Measurements from ENCODE around the gene GRHL3.
A peak's percentile ranks its signal among the peaks of the same experiment; 100 is the strongest.

GRHL3 gene

DNA sequence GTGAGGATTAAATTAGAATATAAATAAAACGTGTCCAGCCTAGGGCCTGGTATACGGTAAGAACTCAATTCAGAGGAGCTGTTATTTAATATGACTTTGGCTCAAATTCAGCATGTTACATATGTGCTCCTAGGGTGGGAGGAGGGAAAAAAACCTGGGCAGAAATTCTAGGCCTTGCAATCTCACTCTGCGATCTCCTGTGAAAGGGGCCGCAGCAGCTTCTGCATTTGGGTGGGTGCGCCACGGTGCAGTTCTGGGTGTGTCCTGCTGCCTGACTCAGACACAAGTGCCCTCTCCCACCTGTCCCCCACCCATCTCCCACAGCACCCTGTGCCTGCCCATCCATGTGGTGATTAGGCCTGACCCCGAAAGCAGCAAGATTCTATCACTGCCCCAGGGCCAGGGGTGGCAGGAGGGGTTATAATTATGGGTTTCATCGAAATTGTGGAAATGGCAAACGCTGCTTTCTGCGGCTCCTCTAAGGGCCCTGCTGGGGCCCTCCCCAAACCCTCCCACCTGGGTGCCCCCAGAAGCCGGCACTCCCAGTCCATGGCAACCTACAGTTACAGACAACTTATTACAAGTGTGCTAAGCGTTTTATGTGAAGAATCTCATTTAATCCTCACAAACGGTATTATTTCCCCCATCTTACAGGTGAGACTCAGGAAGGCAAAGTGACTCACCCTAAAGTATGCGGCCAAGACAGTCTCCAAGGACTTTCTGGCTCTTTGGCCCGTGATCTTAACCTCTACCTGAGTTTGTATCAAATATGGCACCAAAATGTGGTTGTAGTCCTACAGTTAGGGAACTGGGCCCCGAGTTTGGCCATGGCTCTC, 25.5 kb upstream of the GRHL3 start:
- DNase-seq = no peak

GRCh38 chr1:24294228-24294672, 24.9 kb upstream of the GRHL3 start:
- peak; percentile 41 to 53 for DNase-seq

DNA sequence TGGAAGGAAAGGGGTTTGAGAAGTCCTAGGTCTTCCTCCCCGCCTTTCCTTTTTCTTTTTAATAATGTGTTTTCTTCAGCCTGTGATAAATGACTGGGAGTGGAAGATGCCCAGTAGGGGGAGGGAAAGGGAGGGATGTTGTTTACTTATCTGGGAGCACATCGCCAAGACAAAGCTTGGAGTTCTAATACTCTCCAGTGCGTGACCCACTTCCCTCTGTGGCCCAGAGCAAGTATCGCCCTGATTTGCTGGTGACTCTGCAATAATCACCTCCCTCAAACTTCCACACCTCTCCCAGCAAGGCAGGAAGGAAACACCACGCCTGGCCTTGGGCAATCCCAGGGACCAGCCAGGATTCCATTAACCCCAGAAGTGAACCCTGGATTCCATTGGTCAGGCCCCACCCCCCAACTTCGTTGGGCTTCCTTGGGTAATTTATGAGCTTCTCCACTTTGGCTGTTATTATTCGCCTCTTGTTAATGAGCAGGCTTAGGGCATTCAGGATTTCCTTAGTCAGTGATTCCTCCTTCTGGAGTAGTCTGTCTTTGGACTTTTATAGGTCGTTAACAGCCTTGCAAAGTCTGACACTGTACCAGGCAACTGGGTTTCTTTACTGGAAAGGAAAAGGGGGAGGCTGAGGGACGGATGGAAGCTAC, 24.3 kb upstream of the GRHL3 start:
- peak; percentile 25 to 28 for DNase-seq

- DNase-seq = no peak
Measured at GRCh38 chr1:24295535-24295934, 23.6 kb upstream of the GRHL3 start.

GRCh38 chr1:24297187-24297851, 21.8 kb upstream of the GRHL3 start:
- no peak for DNase-seq

GRCh38 chr1:24297852-24298232, 21.3 kb upstream of the GRHL3 start:
- no peak for DNase-seq

DNA sequence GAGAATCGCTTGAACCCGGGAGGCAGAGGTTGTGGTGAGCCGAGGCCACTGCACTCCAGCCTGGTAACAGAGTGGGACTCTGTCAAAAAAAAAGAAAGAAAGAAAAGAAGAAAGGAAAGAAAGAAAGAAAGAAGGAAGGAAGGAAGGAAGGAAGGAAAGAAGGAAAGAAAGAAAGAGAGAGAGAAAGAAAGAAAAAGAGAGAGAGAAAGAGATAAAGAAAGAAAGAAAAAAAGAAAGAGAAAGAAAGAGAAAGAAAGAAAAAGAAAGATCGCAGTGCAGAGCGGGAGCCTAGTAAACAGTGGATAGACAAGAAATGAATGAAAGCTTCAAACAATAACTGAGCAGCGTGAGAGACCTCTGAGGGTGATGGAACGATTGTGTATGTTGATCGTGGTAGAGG, 20.6 kb upstream of the GRHL3 start:
- DNase-seq = no peak

DNA sequence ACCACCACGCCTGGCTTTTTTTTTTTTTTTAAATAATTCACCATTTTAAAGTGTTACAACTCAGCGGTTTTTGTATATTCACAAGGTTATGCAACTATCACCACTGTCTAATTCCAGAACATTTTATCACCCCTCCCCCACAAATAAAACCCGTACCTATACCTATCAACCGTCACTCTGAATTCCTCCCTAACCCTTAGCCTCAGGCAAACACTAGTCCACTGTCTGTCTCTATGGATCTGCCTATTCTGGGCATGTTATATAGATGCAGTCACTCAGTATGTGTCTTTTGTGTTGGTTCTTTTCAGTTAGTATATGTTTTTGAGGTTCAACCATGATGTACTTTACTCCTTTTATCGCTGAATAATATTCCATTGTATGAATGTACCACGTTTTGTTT, 19.3 kb upstream of the GRHL3 start:
- no peak for DNase-seq

GRCh38 chr1:24300971-24301784, 18.0 kb upstream of the GRHL3 start:
- DNase-seq = no peak

- DNase-seq = no peak
Measured at GRCh38 chr1:24301785-24302175, 17.4 kb upstream of the GRHL3 start.

GRCh38 chr1:24302209-24302611, 16.9 kb upstream of the GRHL3 start:
- no peak for DNase-seq

DNA sequence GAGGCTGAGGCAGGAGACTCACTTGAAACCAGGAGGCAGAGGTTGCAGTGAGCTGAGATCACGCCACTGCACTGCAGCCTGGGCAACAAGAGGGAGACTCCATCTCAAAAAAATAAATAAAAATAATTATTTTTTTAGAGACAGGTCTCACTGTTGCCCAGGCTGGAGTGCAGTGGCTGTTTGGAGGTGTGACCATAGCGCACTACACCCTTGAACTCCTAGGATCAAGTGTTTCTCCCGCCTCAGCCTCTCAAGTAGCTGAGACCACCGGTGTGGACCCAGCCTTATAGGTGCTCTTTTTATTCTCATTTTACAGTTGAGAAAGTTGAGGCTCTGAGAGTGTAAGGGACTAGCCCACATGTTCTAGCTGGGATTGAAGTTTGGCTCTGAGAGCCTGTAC, 15.6 kb upstream of the GRHL3 start:
- DNase-seq = no peak

DNA sequence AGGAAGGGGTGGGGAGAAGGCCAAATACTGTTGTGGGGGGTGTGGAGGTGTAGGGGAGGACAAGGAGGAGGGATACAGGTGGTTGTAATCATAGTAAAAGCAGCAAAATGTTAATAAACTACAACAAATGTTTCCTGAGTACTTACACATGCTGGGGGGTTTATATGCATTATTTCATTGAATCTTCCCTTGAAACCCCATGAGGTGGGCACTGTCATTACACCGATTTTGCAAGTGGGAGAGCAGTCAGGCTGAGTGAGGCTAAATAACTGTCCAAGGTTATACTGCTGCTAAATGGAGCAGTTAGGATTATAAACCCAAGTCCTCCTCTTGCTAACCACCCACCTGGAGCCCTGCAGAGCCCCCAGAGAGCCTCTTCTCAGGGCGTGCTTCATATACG, 14.4 kb upstream of the GRHL3 start:
- DNase-seq = no peak

- DNase-seq = no peak
Measured at GRCh38 chr1:24308365-24309015, 10.7 kb upstream of the GRHL3 start.

DNA sequence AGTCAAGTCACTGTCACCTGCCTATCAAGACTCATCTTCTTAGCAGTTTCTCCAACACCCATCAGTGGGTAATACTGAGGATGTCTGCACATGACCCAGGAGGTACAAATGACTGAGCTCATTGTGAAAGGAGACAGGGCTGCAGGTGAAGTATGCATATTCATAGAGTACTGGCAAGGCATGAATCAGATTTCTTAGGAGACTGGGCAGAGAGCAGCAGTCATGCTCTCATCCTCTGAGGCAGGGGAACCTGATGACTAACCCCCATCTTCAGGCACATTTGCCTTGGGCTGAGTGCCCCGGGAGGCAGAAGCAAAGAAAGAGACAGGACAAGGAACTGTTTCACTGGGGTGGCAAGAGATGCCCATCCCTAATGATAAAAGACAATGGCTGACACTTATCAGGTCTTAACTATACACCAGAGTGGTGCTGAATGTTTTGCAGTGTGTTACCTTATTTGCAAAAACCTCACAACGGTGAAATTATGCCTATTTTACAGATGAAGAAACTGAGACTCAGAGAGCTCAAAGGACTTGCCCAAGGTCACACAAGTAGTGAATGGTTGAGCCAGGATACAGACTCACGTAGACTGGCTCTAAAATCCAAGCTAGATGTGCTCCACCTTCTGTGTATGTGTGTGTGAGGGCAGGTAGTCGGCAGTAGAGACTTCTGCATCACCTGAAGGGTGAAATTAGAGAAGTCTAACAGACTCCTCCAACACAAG, 9.2 kb upstream of the GRHL3 start:
- DNase-seq = no peak

GRCh38 chr1:24311234-24311633, 7.9 kb upstream of the GRHL3 start:
- no peak for DNase-seq

DNA sequence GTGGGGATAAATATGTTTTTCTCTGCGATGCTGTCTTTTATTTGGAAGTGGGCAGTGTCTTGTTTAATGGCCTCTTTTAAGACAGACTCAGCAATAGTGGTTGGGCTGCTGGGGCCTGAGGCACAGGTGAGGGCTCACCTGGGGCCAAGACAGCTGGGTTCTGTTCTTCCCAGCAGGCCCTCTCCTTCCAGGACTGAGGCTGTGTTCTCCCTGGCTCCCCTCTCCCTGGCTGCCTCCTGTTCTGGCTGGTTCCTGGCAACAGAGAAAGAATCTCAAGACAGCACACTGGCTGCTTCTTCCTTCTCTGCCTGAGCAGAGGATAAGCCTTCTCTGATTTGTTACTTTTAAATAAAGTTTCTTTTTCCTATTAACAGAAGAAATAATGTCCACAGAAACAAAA, 7.4 kb upstream of the GRHL3 start:
- DNase-seq = no peak

GRCh38 chr1:24315391-24315790, 3.8 kb upstream of the GRHL3 start:
- no peak for DNase-seq

DNA sequence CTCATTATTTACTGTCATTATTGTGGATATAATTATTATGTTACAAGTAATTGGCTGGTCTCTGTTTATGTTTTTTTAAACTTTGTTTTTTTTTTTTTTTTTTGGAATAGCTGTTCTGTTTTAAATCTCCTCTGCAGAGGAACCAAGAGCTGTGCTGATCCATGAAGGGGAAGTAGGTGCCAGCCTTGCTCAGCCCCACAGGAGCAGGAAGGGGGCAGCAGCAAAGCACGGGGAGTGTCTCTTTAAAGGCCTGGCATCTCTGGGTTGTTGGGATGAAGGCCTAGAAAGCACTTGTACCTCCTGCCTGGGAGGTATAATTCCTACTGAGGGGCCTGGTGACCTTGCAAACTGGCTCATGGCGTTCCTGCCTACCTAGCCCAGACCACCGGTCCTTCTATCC, 2.5 kb upstream of the GRHL3 start:
- peak in 1 of 2 donors; percentile 7 for DNase-seq

- DNase-seq = no peak
Measured at GRCh38 chr1:24317081-24317480, 2.1 kb upstream of the GRHL3 start.

DNA sequence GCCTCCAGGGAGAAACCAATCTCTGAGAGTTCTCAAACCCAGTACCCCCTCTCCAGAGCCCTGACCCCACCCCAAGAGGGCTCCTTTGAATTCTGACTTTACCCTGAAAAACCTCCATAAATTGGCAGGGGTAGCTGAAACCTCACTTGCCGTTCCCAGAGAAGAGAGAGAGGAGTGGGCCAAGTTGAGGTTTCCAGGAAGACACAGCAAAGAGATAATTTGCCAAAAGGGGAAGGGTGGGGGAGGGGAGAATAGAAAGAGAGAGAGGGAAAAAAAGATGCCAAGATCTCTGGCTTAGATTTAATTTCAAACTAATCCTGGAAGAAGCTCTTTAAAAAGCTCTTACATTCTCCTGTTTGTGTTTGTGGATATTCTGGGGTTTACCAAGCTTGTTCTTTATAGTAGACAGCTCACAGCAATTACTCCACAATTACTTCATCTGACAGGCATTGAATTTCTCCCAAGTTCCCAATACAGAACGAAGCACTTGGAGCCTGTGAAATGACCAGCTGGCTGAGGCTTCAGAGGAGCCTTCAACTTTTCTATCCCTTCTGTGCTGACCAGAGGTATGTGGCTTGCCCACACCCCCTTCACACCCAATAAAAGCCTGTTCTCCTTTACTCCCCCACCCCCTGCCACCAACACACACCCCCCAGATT, 1.1 kb upstream of the GRHL3 start:
- no peak for DNase-seq

Measured in inflammatory macrophage treated with lipopolysaccharide for 1 hour (primary cell).